Neural cell (in vitro differentiated cells): ENCODE results near the gene SLC6A8. TPM values are rescaled to one million over a fixed set of nuclear protein-coding genes. Genes with fewer than 3 reads are reported as not detected.
"Not testable (repeated sequence)": the region's sequence is repeated elsewhere in the genome, so short reads cannot be mapped to it uniquely, and the experiment has no call there.

ENCODE experiments used
- H2AFZ ChIP-seq: fragments of 200-600, 300-800 bp; sonication (generic), shearing (Covaris generic); 2 replicates; pipeline ENCODE4 v1.6.0; 2014; ENCODE audit warnings: low read depth, mild to moderate bottlenecking, antibody characterized with exemption, low read length, moderate library complexity
- H3F3A ChIP-seq: fragments of 200-600 bp; shearing (Covaris generic); 2 replicates; pipeline ENCODE4 v1.6.1; 2016; ENCODE audit warnings: mild to moderate bottlenecking, moderate library complexity, mixed read lengths, antibody characterized with exemption, low read length; ENCODE audit not compliant: insufficient read depth, poor library complexity, severe bottlenecking
- H3K27ac ChIP-seq: fragments of 200-600, 300-800 bp; sonication (generic), shearing (Covaris generic); 2 replicates; pipeline ENCODE4 v1.5.1; 2014; ENCODE audit warnings: mild to moderate bottlenecking, low read length, moderate library complexity
- H3K27me3 ChIP-seq: fragments of 300-800, 200-600 bp; sonication (generic), shearing (Covaris generic); 2 replicates; pipeline ENCODE4 v1.6.0; 2014; ENCODE audit warnings: mild to moderate bottlenecking, low read depth, low read length, moderate library complexity; ENCODE audit not compliant: insufficient read depth
- H3K36me3 ChIP-seq: fragments of 300-800, 200-600 bp; sonication (generic), shearing (Covaris generic); 2 replicates; pipeline ENCODE4 v1.5.1; 2014; ENCODE audit warnings: mild to moderate bottlenecking, antibody characterized with exemption, low read length, moderate library complexity; ENCODE audit not compliant: insufficient read depth
- H3K4me2 ChIP-seq: fragments of 300-800, 200-600 bp; sonication (generic), shearing (Covaris generic); 2 replicates; pipeline ENCODE4 v1.6.0; 2014; ENCODE audit warnings: mild to moderate bottlenecking, low read length
- H3K4me3 ChIP-seq: fragments of 300-800, 200-600 bp; sonication (generic), shearing (Covaris generic); 2 replicates; pipeline ENCODE4 v1.5.1; 2014; ENCODE audit warnings: mild to moderate bottlenecking, low read length, moderate library complexity
- H3K79me2 ChIP-seq: fragments of 200-600 bp; shearing (Covaris generic); replicated peaks from 2 replicates; pipeline ENCODE4 v1.6.0; 2014; ENCODE audit warnings: mild to moderate bottlenecking, low read length, moderate library complexity; ENCODE audit not compliant: insufficient read depth
- H3K9ac ChIP-seq: fragments of 300-800, 200-600 bp; sonication (generic), shearing (Covaris generic); 2 replicates; pipeline ENCODE4 v1.6.1; 2016; ENCODE audit warnings: mild to moderate bottlenecking, low read length, mixed read lengths
- H3K9me2 ChIP-seq: fragments of 200-600 bp; shearing (Covaris generic); 2 replicates; pipeline ENCODE4 v1.6.1; 2016; ENCODE audit warnings: mild to moderate bottlenecking, low read length, mixed read lengths; ENCODE audit not compliant: insufficient read depth
- H3K9me3 ChIP-seq: fragments of 200-600, 300-800 bp; sonication (generic), shearing (Covaris generic); 2 replicates; pipeline ENCODE4 v1.6.1; 2016; ENCODE audit warnings: mild to moderate bottlenecking, mixed run types, low read length, moderate library complexity, mixed read lengths
- H4K20me1 ChIP-seq: fragments of 200-600 bp; shearing (Covaris generic); 2 replicates; pipeline ENCODE4 v1.6.1; 2016; ENCODE audit warnings: mild to moderate bottlenecking, mixed run types; ENCODE audit not compliant: insufficient read depth
- EP300 ChIP-seq: fragments of 450-650 bp; conservative IDR thresholded peaks from 2 replicates; pipeline ENCODE4 v1.6.1; 2014; ENCODE audit warnings: antibody characterized with exemption, mild to moderate bottlenecking, moderate library complexity; ENCODE audit not compliant: poor library complexity, severe bottlenecking
- EZH2 ChIP-seq: fragments of 200-600, 300-800 bp; shearing (Covaris generic), sonication (generic); IDR thresholded peaks from 2 replicates; pipeline ENCODE4 v1.6.1; 2014; ENCODE audit warnings: antibody characterized with exemption, low read length, borderline replicate concordance, mild to moderate bottlenecking; ENCODE audit not compliant: insufficient read depth, poor library complexity, severe bottlenecking
- MXI1 ChIP-seq: fragments of 450-650 bp; conservative IDR thresholded peaks from 2 replicates; pipeline ENCODE4 v1.6.1; 2014; ENCODE audit warnings: antibody characterized with exemption, mild to moderate bottlenecking; ENCODE audit not compliant: poor library complexity, severe bottlenecking
- POLR2AphosphoS5 ChIP-seq: IDR thresholded peaks from 2 replicates; pipeline ENCODE4 v1.6.1; 2012
- RAD21 ChIP-seq: fragments of 450-650 bp; conservative IDR thresholded peaks from 2 replicates; pipeline ENCODE4 v1.6.1; 2014; ENCODE audit warnings: antibody characterized with exemption, mild to moderate bottlenecking, moderate library complexity
- REST ChIP-seq: IDR thresholded peaks from 2 replicates; pipeline ENCODE4 v1.6.1; 2012; ENCODE audit warnings: borderline replicate concordance
- SMC3 ChIP-seq: fragments of 450-650 bp; conservative IDR thresholded peaks from 2 replicates; pipeline ENCODE4 v1.6.1; 2014; ENCODE audit warnings: antibody characterized with exemption, mild to moderate bottlenecking, moderate library complexity; ENCODE audit not compliant: poor library complexity
- TAF1 ChIP-seq: IDR thresholded peaks from 2 replicates; pipeline ENCODE4 v1.6.1; 2012; ENCODE audit warnings: low read depth
- polyA plus RNA-seq: library from polyadenylated mRNA; depleted of rRNA; stranded (reverse); fragments of >200 nt; gene quantifications from 2 replicates; pipeline ENCODE4 v1.2.3, GENCODE V29; 2014
- TF ChIP-seq, protein P1 (sequence below): fragments of 450-650 bp; IDR thresholded peaks from 2 replicates; pipeline ENCODE4 v1.5.1; 2014; ENCODE audit warnings: antibody characterized with exemption, mild to moderate bottlenecking, moderate library complexity; ENCODE audit not compliant: poor library complexity, severe bottlenecking

SLC6A8 gene
- polyA plus RNA-seq, 1 donor from 2014 or later, result 36.4 TPM

DNA sequence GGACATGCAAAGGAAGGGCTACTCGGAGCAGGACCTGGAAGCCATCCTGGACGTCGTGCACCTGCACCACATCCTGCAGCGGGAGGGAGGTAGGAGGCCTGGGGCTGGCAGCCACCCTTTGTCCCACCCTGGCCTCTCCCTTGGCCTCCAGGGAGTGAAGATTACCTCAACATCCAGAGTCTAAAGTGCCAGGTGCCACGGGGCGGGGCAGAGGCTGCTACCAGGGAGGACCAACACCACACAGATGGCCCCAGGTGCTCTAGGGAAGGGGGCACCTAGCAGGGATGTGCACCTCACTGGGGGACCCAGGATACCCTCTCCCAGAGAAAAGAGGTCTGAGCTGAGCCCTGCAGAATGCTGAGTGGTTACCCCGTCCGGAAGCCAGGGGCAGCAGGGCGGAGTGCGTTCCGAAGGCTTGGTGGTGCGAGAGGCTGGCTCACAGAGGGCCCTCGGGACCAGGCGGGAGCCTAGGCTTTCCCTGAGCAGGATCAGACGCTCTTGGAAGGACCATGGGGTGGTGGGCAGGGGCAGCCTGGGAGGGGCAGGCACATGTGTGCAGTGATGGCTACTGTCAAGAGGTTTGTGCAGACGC is 53.0 kb downstream of the SLC6A8 start:
- H2AFZ ChIP-seq, result no peak overlapping the region
- no peaks in the 10 kb centered on the region for H3K27me3 ChIP-seq
- no peaks in the 10 kb centered on the region for H3K9me2 ChIP-seq

GRCh38 chrX:153741446-153741845 is 53.7 kb downstream of the SLC6A8 start:
- H3K4me2 ChIP-seq, result no peak overlapping the region
- H3F3A ChIP-seq, result no peaks in the 10 kb centered on the region
- H3K4me3 ChIP-seq, result no peak overlapping the region
- no peak for TF ChIP-seq EP300
- TF ChIP-seq, protein P1, sequence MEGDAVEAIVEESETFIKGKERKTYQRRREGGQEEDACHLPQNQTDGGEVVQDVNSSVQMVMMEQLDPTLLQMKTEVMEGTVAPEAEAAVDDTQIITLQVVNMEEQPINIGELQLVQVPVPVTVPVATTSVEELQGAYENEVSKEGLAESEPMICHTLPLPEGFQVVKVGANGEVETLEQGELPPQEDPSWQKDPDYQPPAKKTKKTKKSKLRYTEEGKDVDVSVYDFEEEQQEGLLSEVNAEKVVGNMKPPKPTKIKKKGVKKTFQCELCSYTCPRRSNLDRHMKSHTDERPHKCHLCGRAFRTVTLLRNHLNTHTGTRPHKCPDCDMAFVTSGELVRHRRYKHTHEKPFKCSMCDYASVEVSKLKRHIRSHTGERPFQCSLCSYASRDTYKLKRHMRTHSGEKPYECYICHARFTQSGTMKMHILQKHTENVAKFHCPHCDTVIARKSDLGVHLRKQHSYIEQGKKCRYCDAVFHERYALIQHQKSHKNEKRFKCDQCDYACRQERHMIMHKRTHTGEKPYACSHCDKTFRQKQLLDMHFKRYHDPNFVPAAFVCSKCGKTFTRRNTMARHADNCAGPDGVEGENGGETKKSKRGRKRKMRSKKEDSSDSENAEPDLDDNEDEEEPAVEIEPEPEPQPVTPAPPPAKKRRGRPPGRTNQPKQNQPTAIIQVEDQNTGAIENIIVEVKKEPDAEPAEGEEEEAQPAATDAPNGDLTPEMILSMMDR, result no peak
- no peak for TF ChIP-seq REST
- TF ChIP-seq TAF1, result no peak
- TF ChIP-seq EZH2, result no peak
- no peak for TF ChIP-seq SMC3
- no peak for TF ChIP-seq MXI1
- TF ChIP-seq POLR2AphosphoS5, result no peak
- no peak for TF ChIP-seq RAD21
- no peak overlapping the region for H3K27ac ChIP-seq
- H3K9me3 ChIP-seq, result no peaks in the 10 kb centered on the region
- H2AFZ ChIP-seq, result no peak overlapping the region
- H3K36me3 ChIP-seq, result no peaks in the 10 kb centered on the region
- no peaks in the 10 kb centered on the region for H3K79me2 ChIP-seq
- no peaks in the 10 kb centered on the region for H3K9me2 ChIP-seq
- no peak overlapping the region for H3K9ac ChIP-seq
- no peaks in the 10 kb centered on the region for H3K27me3 ChIP-seq
- H4K20me1 ChIP-seq, result no peaks in the 10 kb centered on the region

More for the DNA sequence above, 53.0 kb downstream of the SLC6A8 start:
- Histone ChIP-seq H3K27ac (no peak overlapping the region), H3K79me2 (no peaks in the 10 kb centered on the region), H3F3A (no peaks in the 10 kb centered on the region), H3K36me3 (no peaks in the 10 kb centered on the region), H3K9ac (no peak overlapping the region), H3K4me3 (no peak overlapping the region), H3K4me2 (no peak overlapping the region), H4K20me1 (no peaks in the 10 kb centered on the region), H3K9me3 (no peaks in the 10 kb centered on the region)
- TF ChIP-seq SMC3 (no peak), TAF1 (no peak), MXI1 (no peak)

- H3K4me2 ChIP-seq, H3K9ac ChIP-seq, H3K9me3 ChIP-seq, H3K27me3 ChIP-seq, H3K79me2 ChIP-seq, H3K36me3 ChIP-seq, H3K9me2 ChIP-seq, H3F3A ChIP-seq, H3K27ac ChIP-seq, H3K4me3 ChIP-seq, H2AFZ ChIP-seq, H4K20me1 ChIP-seq: not testable (repeated sequence)
Measured at GRCh38 chrX:153742111-153742510, 54.4 kb downstream of the SLC6A8 start.

GRCh38 chrX:153742796-153743467 is 55.2 kb downstream of the SLC6A8 start:
- not testable (repeated sequence) for H4K20me1 ChIP-seq, H3K4me3 ChIP-seq, H3K4me2 ChIP-seq, H3F3A ChIP-seq, H3K9ac ChIP-seq, H3K9me2 ChIP-seq, H3K9me3 ChIP-seq, H3K79me2 ChIP-seq, H3K36me3 ChIP-seq, H2AFZ ChIP-seq, H3K27ac ChIP-seq, H3K27me3 ChIP-seq
